Esophagus muscularis mucosa (tissue), 4 donors: ENCODE results near the gene NCOR2. TPM values are rescaled to one million over a fixed set of nuclear protein-coding genes. Genes with fewer than 3 reads are reported as not detected.

Experiments used
- DNase-seq: peaks from one replicate; pipeline ENCODE4 v3.0.0-alpha.2; 2017; ENCODE audit errors: extremely low spot score
- H3K27ac ChIP-seq, 4 donors: fragments of 200-600 bp; sonication (generic); replicated peaks in 1 of 4; 1 replicate in 3 of 4; 2 replicates in 1 of 4; pipeline ENCODE4 v1.5.1; 2016 to 2019; ENCODE audit warnings: mild to moderate bottlenecking in 1 of 4
- H3K27me3 ChIP-seq, 4 donors: fragments of 200-600 bp; sonication (generic); one replicate each; pipeline versions ENCODE4 v1.5.1 to v1.6.0; 2016 to 2019
- H3K36me3 ChIP-seq, 4 donors: fragments of 200-600 bp; sonication (generic); one replicate each; pipeline ENCODE4 v1.5.1; 2016 to 2019
- H3K4me1 ChIP-seq, 4 donors: fragments of 200-600 bp; sonication (generic); one replicate each; pipeline ENCODE4 v1.5.1; 2016 to 2019
- H3K4me3 ChIP-seq, 4 donors: fragments of 200-600 bp; sonication (generic); 1 replicate in 2 of 4; 2 replicates in 2 of 4; pipeline ENCODE4 v1.5.1; 2016 to 2019; ENCODE audit warnings: mild to moderate bottlenecking in 4 of 4, moderate library complexity in 1 of 4
- H3K9me3 ChIP-seq, 4 donors: fragments of 200-600 bp; sonication (generic); 1 replicate in 3 of 4; 2 replicates in 1 of 4; pipeline ENCODE4 v1.5.1; 2016 to 2019
- CTCF ChIP-seq, 3 experiments: fragments of 200-600 bp in 2 of 3; fragments of 450-650 bp in 1 of 3; sonication (generic) in 2 of 3; IDR thresholded peaks; one replicate each; pipeline ENCODE4 v1.5.1; 2017 to 2019; ENCODE audit warnings: antibody characterized with exemption in 3 of 3, mild to moderate bottlenecking in 2 of 3, moderate library complexity in 1 of 3
- EP300 ChIP-seq: sonication (generic); formaldehyde crosslinking; IDR thresholded peaks from one replicate; pipeline ENCODE4 v1.6.1; 2017; ENCODE audit warnings: antibody characterized with exemption
- POLR2A ChIP-seq: fragments of 450-650 bp; IDR thresholded peaks from one replicate; pipeline ENCODE4 v1.6.1; 2017; ENCODE audit warnings: antibody characterized with exemption, moderate library complexity, mild to moderate bottlenecking, low read depth
- POLR2AphosphoS5 ChIP-seq, 2 donors: sonication (generic); formaldehyde crosslinking; IDR thresholded peaks; one replicate each; pipeline ENCODE4 v1.6.1; 2017; ENCODE audit warnings: antibody characterized with exemption in 2 of 2
- WGBS: methylation state at CpG from one replicate; pipeline ENCODE4 v1.1.5; 2018; 5-methylcytosine and 5-hydroxymethylcytosine counted together
- intact Hi-C: fragments of 100-400 bp; cut with DNase I; formaldehyde crosslinking; loops from one replicate; pipeline ENCODE4 v1.15.1; 2023
- total RNA-seq, 4 donors: library from RNA; depleted of rRNA; stranded (reverse); fragments of >200 nt; gene quantifications; one replicate each; pipeline versions ENCODE4 v1.1.0 to v1.2.1, GENCODE V29; 2016

The NCOR2 gene
- total RNA-seq, 4 donors from 2014 or later: 107 to 188 (median 131) TPM

- Histone ChIP-seq H3K36me3 (no peaks in the 10 kb centered on the region), H3K27me3 (no peaks in the 10 kb centered on the region), H3K4me3 (no peak overlapping the region), H3K27ac (no peak overlapping the region), H3K4me1 (peaks cover 0 to 8% (median 7%) of the 10 kb centered on the region in 4 donors), H3K9me3 (peaks cover 0 to under 1% (median 0%) of the 10 kb centered on the region in 4 donors)
- no peak for DNase-seq
- intact Hi-C loops: no loop called here
- TF ChIP-seq CTCF (IDR thresholded peaks at IDR 0.05): no peak
- TF ChIP-seq EP300: no peak
- no peak for TF ChIP-seq POLR2AphosphoS5 (IDR thresholded peaks at IDR 0.05)
- TF ChIP-seq POLR2A: no peak
- WGBS: 58% methylated on average over 3 of the region's 5 CpGs
Observed at GRCh38 chr12:124582108-124582424, 14.7 kb upstream of the NCOR2 start.

GRCh38 chr12:124581307-124582107, 14.1 kb upstream of the NCOR2 start:
- intact Hi-C loops: no loop called here
- H3K27ac ChIP-seq: no peak overlapping the region
- WGBS: 83% methylated on average over 15 of the region's 15 CpGs
- DNase-seq: no peak
- TF ChIP-seq POLR2AphosphoS5 (IDR thresholded peaks at IDR 0.05): no peak
- H3K4me3 ChIP-seq: no peak overlapping the region
- H3K9me3 ChIP-seq: peaks cover 0 to 6% (median 2%) of the 10 kb centered on the region in 4 donors
- no peaks in the 10 kb centered on the region for H3K36me3 ChIP-seq
- peaks cover 0 to 8% (median 7%) of the 10 kb centered on the region in 4 donors for H3K4me1 ChIP-seq
- no peaks in the 10 kb centered on the region for H3K27me3 ChIP-seq

- 90% methylated on average over 5 of the region's 5 CpGs for WGBS
- Histone ChIP-seq H3K36me3 (no peaks in the 10 kb centered on the region), H3K27me3 (no peaks in the 10 kb centered on the region), H3K4me3 (no peak overlapping the region), H3K4me1 (peaks cover 0 to 8% (median 7%) of the 10 kb centered on the region in 4 donors), H3K27ac (no peak overlapping the region), H3K9me3 (peaks cover 0 to 8% (median 3%) of the 10 kb centered on the region in 4 donors)
- DNase-seq: no peak
- TF ChIP-seq POLR2A: no peak
- no peak for TF ChIP-seq POLR2AphosphoS5 (IDR thresholded peaks at IDR 0.05)
- intact Hi-C loops: no loop called here
Observed at GRCh38 chr12:124579921-124580517, 12.6 kb upstream of the NCOR2 start.

- Histone ChIP-seq H3K27me3 (no peaks in the 10 kb centered on the region), H3K9me3 (peaks cover 0 to 8% (median 3%) of the 10 kb centered on the region in 4 donors), H3K27ac (no peak overlapping the region), H3K4me1 (peaks cover 4 to 12% (median 9%) of the 10 kb centered on the region in 4 donors), H3K36me3 (no peaks in the 10 kb centered on the region), H3K4me3 (no peak overlapping the region)
- WGBS: 95% methylated on average over 3 of the region's 3 CpGs
- TF ChIP-seq POLR2A: no peak
- no peak for TF ChIP-seq CTCF (IDR thresholded peaks at IDR 0.05)
- no peak for TF ChIP-seq POLR2AphosphoS5 (IDR thresholded peaks at IDR 0.05)
- no peak for TF ChIP-seq EP300
- intact Hi-C loops: no loop called here
- no peak for DNase-seq
Observed at GRCh38 chr12:124578854-124579253, 11.4 kb upstream of the NCOR2 start.

- H3K36me3 ChIP-seq: no peaks in the 10 kb centered on the region
- no peak overlapping the region for H3K27ac ChIP-seq
- DNase-seq: no peak
- peaks cover 8 to 16% (median 11%) of the 10 kb centered on the region in 4 donors for H3K4me1 ChIP-seq
- intact Hi-C loops: no loop called here
- no peak for TF ChIP-seq EP300
- TF ChIP-seq POLR2AphosphoS5 (IDR thresholded peaks at IDR 0.05): no peak
- TF ChIP-seq POLR2A: no peak
- no peak for TF ChIP-seq CTCF (IDR thresholded peaks at IDR 0.05)
- H3K9me3 ChIP-seq: peaks cover 0 to 8% (median 3%) of the 10 kb centered on the region in 4 donors
- H3K4me3 ChIP-seq: no peak overlapping the region
- 97% methylated on average over 8 of the region's 8 CpGs for WGBS
- no peaks in the 10 kb centered on the region for H3K27me3 ChIP-seq
Observed at GRCh38 chr12:124578445-124578844, 11.0 kb upstream of the NCOR2 start.
